ENCODE measurements around the gene PDGFA.

DNA sequence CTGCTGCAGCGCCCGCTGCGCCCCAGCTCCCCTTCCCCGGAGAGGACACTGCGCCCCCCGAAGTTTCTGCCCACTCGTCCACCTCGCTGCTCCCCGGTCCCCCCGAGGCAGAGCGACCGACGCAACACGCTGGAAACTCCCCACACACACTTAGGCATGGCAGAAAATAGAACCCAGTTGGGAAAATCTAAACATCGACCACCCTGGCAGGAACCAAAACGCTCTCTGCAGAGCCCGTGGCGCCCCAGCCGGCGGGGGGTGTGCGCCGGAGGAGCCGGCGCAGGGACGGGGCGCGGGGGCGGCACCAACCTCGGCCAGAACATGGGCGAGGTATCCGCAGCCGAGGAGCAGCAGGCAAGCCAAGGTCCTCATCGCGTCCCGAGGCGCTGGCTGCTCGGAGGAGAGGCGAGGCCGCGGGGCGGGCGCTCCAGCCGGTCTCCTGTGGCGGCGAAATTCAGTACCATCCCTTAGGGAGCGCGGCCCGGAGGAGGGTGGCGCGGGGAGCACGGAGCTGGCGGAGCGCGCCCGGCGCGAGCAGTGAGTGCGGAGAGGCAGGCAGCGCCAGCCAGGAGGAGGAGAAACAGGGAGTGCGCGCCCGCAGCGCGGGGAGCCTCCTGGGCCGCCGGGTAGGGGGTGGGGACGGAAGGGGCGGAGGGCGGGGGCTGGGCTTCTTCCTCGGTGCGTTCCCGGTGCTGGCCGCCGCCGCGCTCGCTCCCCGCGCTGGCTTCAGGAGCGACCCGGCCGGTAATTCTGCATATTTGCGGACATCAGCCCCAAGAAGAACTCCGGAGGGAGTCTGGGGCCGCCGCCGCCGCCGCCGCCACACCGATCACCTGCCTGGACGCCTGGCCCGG lies 789 bp downstream of the PDGFA start:
- TF ChIP-seq CTCF (IDR thresholded peaks at IDR 0.05) (peak in 2 of 4 experiments; percentile 5 to 17), POLR2A (IDR thresholded peaks at IDR 0.05) (peak; percentile 53 to 73)
